Posterior cingulate gyrus (tissue), 11 donors: ENCODE measurements around the gene ADAP1.

Source experiments
- DNase-seq, 10 donors: peaks; one replicate each; pipeline versions ENCODE4 v3.0.0 to v3.0.0-alpha.2; 2020 to 2021; ENCODE audit warnings: mixed read lengths in 3 of 10
- intact Hi-C: fragments of 100-400 bp; cut with DNase I; formaldehyde crosslinking; loops from one replicate; pipeline ENCODE4 v1.15.1; 2023

ADAP1 gene

DNA sequence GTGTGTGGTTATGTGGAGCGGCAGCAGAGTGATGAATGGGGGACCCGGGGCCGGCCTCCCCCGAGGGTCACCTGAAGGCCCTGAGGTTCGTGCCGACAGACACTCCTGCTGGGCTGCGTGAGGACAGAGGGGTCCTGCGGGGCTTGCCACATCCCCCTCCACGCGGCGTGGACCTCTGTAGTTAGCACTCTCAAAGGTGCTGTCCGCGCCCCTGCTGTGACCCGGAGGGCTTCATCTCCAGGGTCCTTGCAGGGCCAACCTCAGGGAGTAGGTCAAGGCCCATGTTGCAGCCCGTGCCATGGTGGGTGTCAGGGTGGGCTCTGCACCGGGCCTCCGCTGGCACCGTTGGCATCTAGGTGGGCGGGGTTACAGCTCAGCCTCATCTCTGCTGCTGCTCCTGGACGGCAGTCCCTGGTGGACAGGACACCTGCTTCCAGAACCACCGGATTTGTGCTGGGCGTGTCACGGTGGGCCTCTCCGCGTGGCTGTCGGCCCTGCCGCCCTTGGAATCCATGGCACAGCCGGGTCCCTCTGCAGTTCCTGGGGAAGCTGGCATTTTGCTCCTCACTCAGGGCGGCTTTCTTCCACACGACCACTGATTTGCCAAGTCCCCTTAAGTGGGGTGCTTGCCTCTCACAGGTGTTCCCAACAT lies 97.9 kb downstream of the ADAP1 start:
- intact Hi-C loops, result no loop called here
- peak in 2 of 10 donors; percentile 62 to 70 for DNase-seq

DNA sequence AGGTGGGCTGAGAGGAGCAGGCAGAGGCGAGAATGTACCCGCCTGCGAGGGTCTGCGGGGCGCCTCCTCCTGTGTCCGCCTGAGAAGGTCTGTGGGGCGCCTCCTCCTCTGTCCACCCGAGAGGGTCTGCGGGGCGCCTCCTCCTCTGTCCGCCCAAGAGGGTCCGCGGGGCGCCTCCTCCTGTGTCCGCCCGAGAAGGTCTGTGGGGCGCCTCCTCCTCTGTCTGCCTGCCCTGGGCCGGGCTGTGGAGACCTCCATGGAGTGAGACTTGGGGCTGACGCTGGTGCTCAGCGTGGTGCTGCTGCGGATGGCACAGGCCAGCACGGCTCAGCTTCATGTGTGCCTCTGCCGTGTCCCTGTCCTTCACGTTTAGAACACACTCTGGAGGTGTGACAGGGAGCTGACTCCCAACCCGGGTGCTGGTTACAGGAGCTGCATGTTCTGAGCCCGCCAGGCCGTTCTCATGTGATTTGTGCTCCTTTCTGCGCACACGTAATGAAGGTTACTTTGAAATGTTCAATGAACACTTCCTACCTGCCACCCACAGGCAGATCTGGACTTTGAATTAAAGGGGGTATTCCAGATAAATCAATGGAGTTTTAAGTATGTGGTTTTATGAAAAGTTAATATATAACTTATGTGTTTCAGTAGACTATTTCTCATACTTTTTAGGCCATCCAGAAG lies 98.7 kb downstream of the ADAP1 start:
- peak in 2 of 10 donors; percentile 66 to 79 for DNase-seq
- intact Hi-C loops, result no loop called here

DNA sequence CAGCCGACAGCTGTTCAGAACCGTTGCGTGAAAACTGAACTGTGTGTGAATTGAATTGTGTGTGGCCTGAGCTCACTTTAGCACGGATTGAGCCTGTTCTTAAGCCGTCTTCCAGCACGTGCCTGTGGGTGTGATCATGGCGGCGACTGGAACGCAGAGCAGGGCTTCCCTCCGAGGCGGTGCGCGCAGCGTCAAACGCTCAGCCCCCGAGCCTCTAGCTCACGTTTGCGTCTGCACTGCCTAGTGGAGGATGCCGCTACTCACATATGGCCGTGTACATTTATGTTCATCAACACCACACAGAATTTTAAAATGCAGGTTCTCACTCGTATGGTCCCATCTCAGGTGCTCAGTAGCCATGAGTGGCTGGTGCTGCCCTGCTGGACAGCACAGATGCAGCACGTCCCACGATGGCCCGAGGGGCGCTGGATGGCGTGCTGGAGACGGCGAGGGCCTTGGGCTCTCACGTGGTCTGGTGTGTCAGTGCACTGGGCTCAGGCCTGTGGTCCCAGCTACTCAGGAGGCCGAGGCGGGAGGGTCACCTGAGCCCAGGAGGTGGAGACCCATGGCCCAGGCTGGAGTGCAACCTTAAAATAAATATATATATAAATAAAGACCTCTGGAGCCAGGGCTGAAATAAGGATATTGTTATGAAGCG lies 100.2 kb downstream of the ADAP1 start:
- intact Hi-C loops, result no loop called here
- peak in 3 of 10 donors; percentile 71 to 89 (median 86) for DNase-seq

DNA sequence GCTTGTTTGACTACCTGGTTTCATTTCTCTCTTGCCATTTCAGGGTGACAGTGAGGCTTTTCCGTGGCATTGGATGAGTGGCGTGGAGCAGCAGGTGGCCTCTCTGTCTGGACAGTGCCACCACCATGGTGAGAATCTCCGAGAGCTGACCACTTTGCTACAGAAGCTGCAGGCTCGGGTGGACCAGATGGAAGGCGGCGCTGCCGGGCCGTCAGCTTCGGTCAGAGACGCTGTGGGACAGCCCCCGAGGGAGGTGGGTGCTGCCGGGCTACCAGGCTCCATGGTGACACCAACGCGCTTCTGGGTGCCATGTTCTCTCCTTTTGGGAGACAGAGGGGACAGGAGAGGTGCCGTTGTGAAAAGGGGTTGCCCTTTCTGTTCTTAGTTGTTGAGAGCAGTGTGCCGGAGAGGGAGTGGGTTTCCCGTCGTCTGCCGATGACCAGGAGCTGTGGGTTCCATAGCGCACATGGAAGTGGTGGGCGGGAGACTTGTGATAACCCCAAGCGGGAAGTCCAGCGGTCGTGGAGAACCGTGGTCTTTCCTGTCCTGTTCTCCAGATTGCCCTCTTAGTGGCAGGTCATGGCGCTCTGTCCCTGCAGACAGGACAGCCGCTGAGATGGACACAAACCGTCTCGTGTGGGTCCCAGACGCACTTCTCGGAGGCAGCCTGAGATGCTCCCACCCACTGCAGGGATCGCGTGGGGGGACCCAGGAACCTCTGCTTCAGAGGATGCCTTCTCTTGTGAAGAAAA lies 100.9 kb downstream of the ADAP1 start:
- intact Hi-C loops, result no loop called here

DNA sequence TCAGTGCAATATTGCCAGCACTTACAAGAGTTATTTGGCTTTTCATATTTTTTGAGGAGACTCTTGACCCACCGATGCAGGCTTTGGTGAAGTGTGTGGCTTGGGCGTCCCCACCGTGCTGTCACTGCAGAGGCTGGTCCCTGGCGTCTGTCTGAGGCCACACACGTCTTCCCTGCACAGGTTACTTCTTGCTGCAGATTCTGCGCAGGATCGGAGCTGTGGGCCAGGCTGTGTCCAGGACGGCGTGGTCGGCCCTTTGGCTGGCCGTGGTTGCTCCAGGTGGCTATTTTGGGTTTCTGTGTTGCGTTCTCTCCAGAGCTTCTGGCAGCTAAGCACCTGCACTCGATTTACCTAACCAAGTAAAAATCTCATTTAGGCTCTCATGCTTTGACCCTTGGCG lies 103.3 kb downstream of the ADAP1 start:
- intact Hi-C loops, result no loop called here
- no peak for DNase-seq

More for the DNA sequence above, 100.9 kb downstream of the ADAP1 start:
- DNase-seq, result peak in 2 of 10 donors; percentile 8 to 70

DNA sequence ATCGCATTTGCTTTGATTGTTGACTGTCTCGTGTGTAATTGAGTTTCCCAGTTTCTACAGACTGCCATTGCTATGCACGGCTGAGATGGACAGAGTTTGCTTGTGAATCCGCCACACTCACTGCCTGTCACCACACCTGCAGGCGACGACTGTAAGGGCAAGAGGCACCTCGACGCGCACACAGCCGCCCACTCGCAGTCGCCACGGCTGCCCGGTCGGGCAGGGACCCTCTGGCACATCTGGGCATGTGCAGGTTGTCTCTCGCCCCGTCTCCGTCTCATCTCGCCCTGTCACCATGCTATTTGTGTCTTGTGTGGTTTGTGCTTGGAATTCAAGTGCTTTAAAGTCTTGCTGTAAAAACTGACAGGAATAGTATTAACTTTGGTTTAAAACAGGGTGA lies 104.7 kb downstream of the ADAP1 start:
- peak in 2 of 10 donors; percentile 47 to 81 for DNase-seq
- intact Hi-C loops, result no loop called here

DNA sequence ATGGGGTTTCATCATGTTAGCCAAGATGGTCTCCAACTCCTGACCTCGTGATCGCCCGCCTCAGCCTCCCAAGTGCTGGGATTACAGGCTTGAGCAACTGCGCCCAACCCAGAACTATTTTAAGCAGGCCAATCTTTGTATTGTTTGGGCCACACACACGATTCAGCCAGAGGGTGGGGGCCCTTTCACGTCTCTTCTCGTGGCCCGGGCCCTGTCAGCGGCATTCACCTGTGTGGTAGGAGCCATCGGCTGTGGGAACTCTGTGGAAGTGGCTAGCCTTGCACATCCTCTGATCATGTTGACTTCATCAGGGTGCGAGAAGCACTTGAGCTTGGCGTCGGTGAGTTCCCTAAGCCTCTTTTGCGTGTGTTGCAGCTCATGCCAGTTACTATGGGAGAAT lies 105.3 kb downstream of the ADAP1 start:
- peak in 2 of 10 donors; percentile 43 to 68 for DNase-seq
- intact Hi-C loops, result no loop called here
